Left lobe of liver (tissue), 2 donors: ENCODE measurements around the gene UBE2L3. TPM values are rescaled to one million over a fixed set of nuclear protein-coding genes. Genes with fewer than 3 reads are reported as not detected.
"Not testable (repeated sequence)": the region's sequence is repeated elsewhere in the genome, so short reads cannot be mapped to it uniquely, and the experiment has no call there.

ENCODE experiments used
- ATAC-seq: fragments of 200-7000 bp; cut with Tn5 transposase; one replicate; pipeline ENCODE4 v1.9.1; 2020; ENCODE audit warnings: mild to moderate bottlenecking, moderate library complexity
- DNase-seq: peaks from one replicate; pipeline ENCODE4 v3.0.0-alpha.2; 2020; ENCODE audit warnings: low spot score
- total RNA-seq: library from RNA; stranded (reverse); gene quantifications from one replicate; pipeline ENCODE4 v1.2.1, GENCODE V29; 2021
- donor health status: DM: no; HTN: no; CAD: no; lungs with moderate emphysema.
- donor health status: DM: no; HTN: yes; CAD: no.

Gene UBE2L3
- total RNA-seq, result 16.5 TPM

- peak; percentile 88 for DNase-seq
- peak; percentile 89 for ATAC-seq
These were observed at the start of gene UBE2L3 for GRCh38 chr22:21567456-21568346. UBE2L3 (plus strand) TSS chr22:21567714; CDS start chr22:21567745, 31 bp downstream.

GRCh38 chr22:21526705-21527500 lies 40.6 kb upstream of the UBE2L3 start:
- not testable (repeated sequence) for ATAC-seq, DNase-seq

GRCh38 chr22:21531525-21531924 lies 36.0 kb upstream of the UBE2L3 start:
- DNase-seq, ATAC-seq: not testable (repeated sequence)

GRCh38 chr22:21532863-21533648 lies 34.5 kb upstream of the UBE2L3 start:
- DNase-seq, result not testable (repeated sequence)
- ATAC-seq, result peak; percentile 75

- ATAC-seq, DNase-seq: not testable (repeated sequence)
These were observed 27.7 kb upstream of the UBE2L3 start for GRCh38 chr22:21539862-21540261.

GRCh38 chr22:21544432-21545322 lies 22.8 kb upstream of the UBE2L3 start:
- DNase-seq, ATAC-seq: not testable (repeated sequence)

- not testable (repeated sequence) for DNase-seq
- ATAC-seq, result peak; percentile 55
These were observed 18.0 kb upstream of the UBE2L3 start for GRCh38 chr22:21549558-21549957.

GRCh38 chr22:21550008-21550677 lies 17.4 kb upstream of the UBE2L3 start:
- ATAC-seq, result peak; percentile 85
- not testable (repeated sequence) for DNase-seq

- ATAC-seq, result peak; percentile 80
- not testable (repeated sequence) for DNase-seq
These were observed 16.9 kb upstream of the UBE2L3 start for GRCh38 chr22:21550678-21551047.

- not testable (repeated sequence) for ATAC-seq
These were observed 16.2 kb upstream of the UBE2L3 start, which contains the start of gene RIMBP3C for GRCh38 chr22:21551361-21551760. RIMBP3C (minus strand) TSS chr22:21551461; CDS start chr22:21550976, 485 bp downstream.

GRCh38 chr22:21559345-21560125 lies 8.0 kb upstream of the UBE2L3 start:
- not testable (repeated sequence) for DNase-seq, ATAC-seq

More at GRCh38 chr22:21551361-21551760, 16.2 kb upstream of the UBE2L3 start, which contains the start of gene RIMBP3C:
- not testable (repeated sequence) for DNase-seq

- DNase-seq, result not testable (repeated sequence)
- peak; percentile 86 for ATAC-seq
These were observed 6.9 kb upstream of the UBE2L3 start for GRCh38 chr22:21560657-21561056.

GRCh38 chr22:21563912-21564311 lies 3.6 kb upstream of the UBE2L3 start:
- DNase-seq, result no peak
- ATAC-seq, result no peak

- ATAC-seq (no peak), DNase-seq (no peak)
These were observed 3.1 kb upstream of the UBE2L3 start for GRCh38 chr22:21564411-21564810.

- ATAC-seq (peak; percentile 53), DNase-seq (no peak)
These were observed 997 bp downstream of the UBE2L3 start for GRCh38 chr22:21568347-21569075.

- not testable (repeated sequence) for DNase-seq, ATAC-seq
These were observed 1.5 kb downstream of the UBE2L3 start for GRCh38 chr22:21569076-21569427.

GRCh38 chr22:21569459-21570170 lies 2.1 kb downstream of the UBE2L3 start:
- DNase-seq (no peak), ATAC-seq (no peak)
